ENCODE results near the gene CHFR.

DNA sequence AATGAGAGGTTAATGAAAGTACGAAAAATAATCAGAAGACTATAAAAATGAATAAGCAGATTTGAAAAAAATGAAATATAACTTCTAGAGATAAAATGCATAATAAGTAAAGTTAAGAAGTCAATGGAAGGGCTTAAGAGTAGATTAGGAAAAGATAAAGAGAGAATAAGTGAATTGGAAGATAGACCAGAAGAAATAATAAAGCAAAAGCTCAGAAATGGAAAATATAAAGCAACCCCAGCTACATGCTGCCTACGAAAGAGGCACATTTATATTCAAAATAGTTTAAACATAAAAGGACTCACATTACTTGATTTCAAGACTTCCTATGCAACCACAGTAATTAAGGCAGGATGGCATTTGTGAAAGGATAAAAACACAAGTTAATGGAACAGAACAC, 48.8 kb upstream of the CHFR start:
- TF ChIP-seq POLR2AphosphoS5 (IDR thresholded peaks at IDR 0.05): no peak
- TF ChIP-seq POLR2A (IDR thresholded peaks at IDR 0.05): no peak
- no peak for TF ChIP-seq CTCF (IDR thresholded peaks at IDR 0.05)
